ENCODE data around the gene POC5. TPM values are rescaled to one million over a fixed set of nuclear protein-coding genes. Genes with fewer than 3 reads are reported as not detected.

Gene POC5
- total RNA-seq, 2 experiments from 2014 or later: 19.1 to 23.3 TPM

- no peak overlapping the region for H3K27ac Mint-ChIP-seq
- CTCF ChIA-PET: no interaction called here
- POLR2A ChIA-PET: no interaction called here
These were observed 76.8 kb downstream of the POC5 start for GRCh38 chr5:75640395-75640794.

DNA sequence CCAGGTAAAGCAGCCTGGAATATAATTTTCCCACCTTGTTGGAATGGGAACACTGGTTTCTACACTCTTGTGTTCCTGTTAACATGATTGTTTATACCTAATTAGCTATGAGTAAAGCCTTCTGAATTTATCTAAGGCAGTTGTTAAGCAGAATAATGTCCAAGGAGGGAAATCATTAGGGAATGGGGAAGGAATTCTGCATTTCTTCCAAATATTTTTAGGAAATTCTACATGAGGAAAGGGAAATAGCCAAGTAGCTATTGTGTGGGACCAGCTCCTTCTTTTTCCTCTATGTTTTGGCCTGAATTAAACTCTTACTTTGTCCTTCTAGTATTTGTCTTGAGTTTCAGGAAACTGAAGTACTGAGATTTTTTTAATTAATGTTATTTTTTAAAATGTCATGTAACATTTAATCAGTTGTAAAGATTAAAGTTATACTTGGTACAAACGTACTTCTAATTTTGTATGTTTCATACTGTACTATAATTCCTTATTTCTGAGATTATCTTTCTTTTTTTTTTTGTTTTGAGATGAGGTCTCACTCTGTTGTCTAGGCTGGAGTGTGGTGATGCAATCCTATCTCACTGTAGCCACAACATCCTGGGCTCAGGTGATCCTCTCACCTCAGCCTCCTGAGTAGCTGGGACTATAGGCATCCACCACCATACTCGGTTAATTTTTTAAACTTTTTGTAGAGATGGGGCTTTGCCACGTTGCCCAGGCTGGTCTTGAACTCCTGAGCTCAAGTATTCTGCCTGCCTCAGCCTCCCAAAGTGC, 77.5 kb downstream of the POC5 start:
- Mint-ChIP-seq H3K36me3 (ENCODE audit: low read depth) (no peaks in the 10 kb centered on the region), H3K27ac (no peak overlapping the region), H3K4me1 (no peaks in the 10 kb centered on the region), H3K4me3 (no peak overlapping the region), H3K27me3 (peaks cover 2% of the 10 kb centered on the region), H3K9me3 (peaks cover 3% of the 10 kb centered on the region)
- no peak for DNase-seq
- POLR2A ChIA-PET: no interaction called here
- CTCF ChIA-PET: interaction anchor here (0.6 kb wide), 1 partner anchor 447 kb away, joined by 3 read pairs; no protein-coding TSS in a partner anchor

More at GRCh38 chr5:75640395-75640794, 76.8 kb downstream of the POC5 start:
- Mint-ChIP-seq H3K36me3 (ENCODE audit: low read depth) (no peaks in the 10 kb centered on the region), H3K27me3 (peaks cover 2% of the 10 kb centered on the region), H3K9me3 (peaks cover 3% of the 10 kb centered on the region), H3K4me3 (no peak overlapping the region), H3K4me1 (no peaks in the 10 kb centered on the region)
- DNase-seq: no peak

DNA sequence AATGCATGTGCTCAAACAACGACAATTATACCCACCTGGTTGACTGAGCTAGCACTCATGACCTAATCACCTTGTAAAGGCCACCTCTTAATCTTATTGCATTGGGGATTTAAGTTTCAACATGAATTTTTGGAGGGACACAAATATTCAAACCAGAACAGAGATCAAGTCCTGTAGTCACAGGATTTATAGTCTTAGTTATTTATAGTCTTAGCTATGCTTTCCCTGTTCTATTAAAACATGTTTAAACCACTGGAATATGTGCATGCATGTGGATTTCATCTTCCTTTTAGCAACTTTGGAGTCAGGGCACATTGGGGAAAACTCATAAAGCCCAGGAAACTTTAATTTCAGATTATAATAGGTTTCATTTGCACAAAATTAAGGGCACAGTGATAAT, 79.3 kb downstream of the POC5 start:
- Mint-ChIP-seq H3K4me1 (no peaks in the 10 kb centered on the region), H3K36me3 (ENCODE audit: low read depth) (no peaks in the 10 kb centered on the region), H3K27me3 (peaks cover 2% of the 10 kb centered on the region), H3K27ac (no peak overlapping the region), H3K4me3 (no peak overlapping the region), H3K9me3 (peaks cover 4% of the 10 kb centered on the region)
- ChIA-PET POLR2A (no interaction called here), CTCF (interaction anchor here (0.7 kb wide), 1 partner anchor 8 kb away, joined by 4 read pairs; no protein-coding TSS in a partner anchor)
- no peak for DNase-seq

DNA sequence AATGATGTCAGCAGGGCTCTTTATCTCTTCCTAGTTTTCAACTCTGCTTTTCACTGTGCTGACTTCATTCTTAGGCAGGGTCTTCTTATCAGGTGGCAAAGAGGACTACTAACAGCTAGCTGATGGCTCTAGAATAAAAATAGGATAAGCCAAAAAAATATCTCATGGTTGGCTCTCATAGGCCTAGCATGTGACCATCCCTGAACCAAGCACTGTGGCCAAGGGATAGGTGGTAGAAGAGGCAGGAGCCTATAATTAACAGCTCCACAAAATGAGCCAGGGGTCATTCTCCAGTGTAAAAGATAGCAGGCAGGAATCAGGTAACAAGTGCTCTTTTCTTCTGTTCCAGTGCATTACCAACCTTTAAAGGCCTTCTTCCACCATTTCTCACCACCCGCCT, 84.9 kb downstream of the POC5 start:
- H3K36me3 Mint-ChIP-seq (ENCODE audit: low read depth): peaks cover 2% of the 10 kb centered on the region
- no peaks in the 10 kb centered on the region for H3K4me1 Mint-ChIP-seq
- ChIA-PET CTCF (no interaction called here), POLR2A (no interaction called here)
- no peak overlapping the region for H3K27ac Mint-ChIP-seq
- DNase-seq: no peak
- H3K9me3 Mint-ChIP-seq: peaks cover 2% of the 10 kb centered on the region
- H3K4me3 Mint-ChIP-seq: no peak overlapping the region
- peaks cover 2% of the 10 kb centered on the region for H3K27me3 Mint-ChIP-seq

DNA sequence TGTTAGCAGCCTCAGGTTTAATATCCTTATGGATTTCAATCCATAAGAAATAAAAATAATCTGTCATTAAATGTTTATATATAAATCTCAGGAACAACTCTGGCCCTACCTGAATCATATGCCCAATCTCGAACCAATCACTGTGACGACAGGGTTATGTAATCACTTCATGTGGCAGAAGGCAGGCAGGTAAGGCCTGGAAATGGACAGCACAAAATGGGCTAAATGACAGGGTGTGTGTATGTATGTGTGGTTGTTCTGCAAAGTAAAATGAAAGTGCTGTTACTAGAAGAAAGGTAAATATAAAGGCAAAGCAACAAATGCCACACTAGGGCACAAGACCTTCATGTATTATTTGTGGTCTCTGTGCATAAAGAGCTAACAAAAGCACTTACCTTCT, 86.4 kb downstream of the POC5 start:
- CTCF ChIA-PET: interaction anchor here (0.7 kb wide), 1 partner anchor 38 kb away, joined by 3 read pairs; no protein-coding TSS in a partner anchor
- peaks cover 2% of the 10 kb centered on the region for H3K36me3 Mint-ChIP-seq (ENCODE audit: low read depth)

GRCh38 chr5:75627801-75628200, 89.4 kb downstream of the POC5 start:
- no peaks in the 10 kb centered on the region for H3K27me3 Mint-ChIP-seq
- no peaks in the 10 kb centered on the region for H3K4me1 Mint-ChIP-seq
- H3K27ac Mint-ChIP-seq: no peak overlapping the region
- DNase-seq: no peak
- H3K4me3 Mint-ChIP-seq: no peak overlapping the region
- H3K9me3 Mint-ChIP-seq: no peaks in the 10 kb centered on the region
- H3K36me3 Mint-ChIP-seq (ENCODE audit: low read depth): peaks cover 2% of the 10 kb centered on the region
- CTCF ChIA-PET: no interaction called here
- POLR2A ChIA-PET: no interaction called here

More for the DNA sequence above, 86.4 kb downstream of the POC5 start:
- H3K4me3 Mint-ChIP-seq: no peak overlapping the region
- peaks cover 2% of the 10 kb centered on the region for H3K9me3 Mint-ChIP-seq
- H3K4me1 Mint-ChIP-seq: no peaks in the 10 kb centered on the region
- POLR2A ChIA-PET: no interaction called here
- H3K27me3 Mint-ChIP-seq: no peaks in the 10 kb centered on the region
- H3K27ac Mint-ChIP-seq: no peak overlapping the region
- no peak for DNase-seq

- no peak for DNase-seq
- H3K4me1 Mint-ChIP-seq: no peaks in the 10 kb centered on the region
- POLR2A ChIA-PET: no interaction called here
- H3K36me3 Mint-ChIP-seq (ENCODE audit: low read depth): no peaks in the 10 kb centered on the region
- no peaks in the 10 kb centered on the region for H3K27me3 Mint-ChIP-seq
- H3K9me3 Mint-ChIP-seq: no peaks in the 10 kb centered on the region
- H3K27ac Mint-ChIP-seq: no peak overlapping the region
- CTCF ChIA-PET: no interaction called here
- no peak overlapping the region for H3K4me3 Mint-ChIP-seq
These were observed 90.3 kb downstream of the POC5 start for GRCh38 chr5:75626959-75627358.

Other genes starting within 250 kb of the POC5 start
- gene CERT1, start 205.8 kb downstream of the POC5 start, total RNA-seq: 10 to 100 TPM; 27.8 to 29.0 TPM
- gene POLK, start 205.5 kb downstream of the POC5 start, total RNA-seq: 10 to 100 TPM; 27.1 to 30.3 TPM
- under 1 TPM in 1 of 2 experiments, not detected in 1; 0.07 TPM for gene ANKDD1B, start 106.0 kb downstream of the POC5 start, total RNA-seq